Measurements from ENCODE around the gene PLK5. TPM values are rescaled to one million over a fixed set of nuclear protein-coding genes. Genes with fewer than 3 reads are reported as not detected.
A peak's percentile ranks its signal among the peaks of the same experiment; 100 is the strongest.

Gene PLK5
- total RNA-seq, 4 donors from 2014 or later: not detected

- peaks cover 3 to 20% (median 16%) of the 10 kb centered on the region in 4 donors for H3K4me1 ChIP-seq
- H3K36me3 ChIP-seq: no peaks in the 10 kb centered on the region
- H3K27me3 ChIP-seq: peaks cover 7% of the 10 kb centered on the region
- whole genome bisulfite sequencing, 2 donors (ENCODE audit: low coverage in 1 of 2): 5% methylated on average over 20 of the region's 108 CpGs; no CpG with 5 or more reads in 1 of the 2 donors
- in situ Hi-C loops (cut with MboI; ENCODE audit: low pct_ligation_motif_present in 1 of 4, low pct_unique_long_range_greater_than_20kb in 1 of 4, low sequenced_read_pairs in 3 of 4): no loop called here
- peak overlapping the region; percentile 82 to 90 (median 88) for H3K27ac ChIP-seq
- no peaks in the 10 kb centered on the region for H3K9me3 ChIP-seq
- H3K4me3 ChIP-seq: peak overlapping the region; percentile 62 to 74 (median 67)
- TF ChIP-seq POLR2A (IDR thresholded peaks at IDR 0.05) (no peak), POLR2AphosphoS5 (IDR thresholded peaks at IDR 0.05) (no peak), CTCF (IDR thresholded peaks at IDR 0.05) (no peak), EP300 (IDR thresholded peaks at IDR 0.05; ENCODE audit: low read depth) (no peak)
- intact Hi-C loops (cut with DNase I; ENCODE audit: low total_unique reads): no loop called here
- DNase-seq: peak; percentile 47
Observed at GRCh38 chr19:1567116-1567847, 43.4 kb downstream of the PLK5 start.

GRCh38 chr19:1567848-1568227, 44.0 kb downstream of the PLK5 start:
- Histone ChIP-seq H3K27ac (no peak overlapping the region), H3K9me3 (no peaks in the 10 kb centered on the region), H3K4me1 (peaks cover 3 to 20% (median 16%) of the 10 kb centered on the region in 4 donors), H3K27me3 (peaks cover 7% of the 10 kb centered on the region), H3K36me3 (no peaks in the 10 kb centered on the region), H3K4me3 (peak overlapping the region in 3 of 4 donors; percentile 62 to 70 (median 64))
- in situ Hi-C loops (cut with MboI; ENCODE audit: low pct_ligation_motif_present in 1 of 4, low pct_unique_long_range_greater_than_20kb in 1 of 4, low sequenced_read_pairs in 3 of 4): no loop called here
- DNase-seq: no peak
- TF ChIP-seq POLR2AphosphoS5 (IDR thresholded peaks at IDR 0.05) (no peak), CTCF (IDR thresholded peaks at IDR 0.05) (no peak), EP300 (IDR thresholded peaks at IDR 0.05; ENCODE audit: low read depth) (no peak), POLR2A (IDR thresholded peaks at IDR 0.05) (no peak)
- no CpG with 5 or more reads among the region's 73 CpGs for WGBS, 2 donors (ENCODE audit: low coverage in 1 of 2)
- intact Hi-C loops (cut with DNase I; ENCODE audit: low total_unique reads): no loop called here

GRCh38 chr19:1568320-1569019, 44.6 kb downstream of the PLK5 start, which contains the start of gene MEX3D:
MEX3D (minus strand) TSS chr19:1568325; CDS start chr19:1568058, 267 bp downstream.
- intact Hi-C loops (cut with DNase I; ENCODE audit: low total_unique reads): loop anchor here (1.0 kb wide), 1 partner anchor 48 kb away; no protein-coding TSS in a partner anchor

More at GRCh38 chr19:1568320-1569019, 44.6 kb downstream of the PLK5 start, which contains the start of gene MEX3D:
- peak; percentile 87 for DNase-seq
- no peaks in the 10 kb centered on the region for H3K36me3 ChIP-seq
- peaks cover 7% of the 10 kb centered on the region for H3K27me3 ChIP-seq
- H3K4me3 ChIP-seq: peak within 1 kb of the TSS; percentile 62 to 74 (median 67)
- H3K27ac ChIP-seq: peak within 1 kb of the TSS; percentile 82 to 90 (median 88)
- peaks cover 3 to 20% (median 17%) of the 10 kb centered on the region in 4 donors for H3K4me1 ChIP-seq
- H3K9me3 ChIP-seq: no peaks in the 10 kb centered on the region
- whole genome bisulfite sequencing, 2 donors (ENCODE audit: low coverage in 1 of 2): 34% methylated on average over 18 of the region's 63 CpGs; no CpG with 5 or more reads in 1 of the 2 donors
- TF ChIP-seq POLR2A (IDR thresholded peaks at IDR 0.05) (no peak), EP300 (IDR thresholded peaks at IDR 0.05; ENCODE audit: low read depth) (no peak), POLR2AphosphoS5 (IDR thresholded peaks at IDR 0.05) (no peak), CTCF (IDR thresholded peaks at IDR 0.05) (no peak)
- in situ Hi-C loops (cut with MboI; ENCODE audit: low pct_ligation_motif_present in 1 of 4, low pct_unique_long_range_greater_than_20kb in 1 of 4, low sequenced_read_pairs in 3 of 4): no loop called here

Measured in transverse colon (tissue), 4 donors.